ENCODE measurements around the gene KCNMB1.

The KCNMB1 gene

DNA sequence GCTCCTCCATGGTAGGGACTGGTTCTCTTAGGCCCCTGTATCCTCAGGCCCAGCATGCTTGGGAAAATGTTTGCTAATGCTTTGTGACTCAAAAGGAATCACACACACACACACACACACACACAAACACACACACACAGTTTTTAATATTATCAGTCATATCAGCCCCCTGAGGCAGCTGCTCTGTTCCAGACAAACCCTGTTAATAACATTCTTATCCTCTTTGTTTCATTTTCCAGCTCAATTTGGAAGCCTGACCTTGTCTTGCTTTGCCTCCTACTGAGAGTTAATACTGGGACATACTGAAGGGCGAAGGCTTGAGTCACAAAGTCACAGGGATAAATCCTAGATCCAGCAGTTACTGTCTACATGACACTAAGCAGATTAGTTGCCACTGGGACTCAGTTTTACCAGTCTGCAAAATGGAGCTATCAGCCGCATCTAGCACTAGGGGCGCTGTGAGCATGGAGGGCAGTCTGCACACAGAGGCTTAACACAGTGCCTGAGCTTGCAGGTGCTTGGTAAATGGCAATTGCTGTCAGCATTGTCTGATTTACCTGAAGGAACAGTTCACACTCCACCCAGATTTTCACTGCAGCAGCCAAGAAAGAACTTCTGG is 37.1 kb upstream of the KCNMB1 start:
- TF ChIP-seq, protein P1, sequence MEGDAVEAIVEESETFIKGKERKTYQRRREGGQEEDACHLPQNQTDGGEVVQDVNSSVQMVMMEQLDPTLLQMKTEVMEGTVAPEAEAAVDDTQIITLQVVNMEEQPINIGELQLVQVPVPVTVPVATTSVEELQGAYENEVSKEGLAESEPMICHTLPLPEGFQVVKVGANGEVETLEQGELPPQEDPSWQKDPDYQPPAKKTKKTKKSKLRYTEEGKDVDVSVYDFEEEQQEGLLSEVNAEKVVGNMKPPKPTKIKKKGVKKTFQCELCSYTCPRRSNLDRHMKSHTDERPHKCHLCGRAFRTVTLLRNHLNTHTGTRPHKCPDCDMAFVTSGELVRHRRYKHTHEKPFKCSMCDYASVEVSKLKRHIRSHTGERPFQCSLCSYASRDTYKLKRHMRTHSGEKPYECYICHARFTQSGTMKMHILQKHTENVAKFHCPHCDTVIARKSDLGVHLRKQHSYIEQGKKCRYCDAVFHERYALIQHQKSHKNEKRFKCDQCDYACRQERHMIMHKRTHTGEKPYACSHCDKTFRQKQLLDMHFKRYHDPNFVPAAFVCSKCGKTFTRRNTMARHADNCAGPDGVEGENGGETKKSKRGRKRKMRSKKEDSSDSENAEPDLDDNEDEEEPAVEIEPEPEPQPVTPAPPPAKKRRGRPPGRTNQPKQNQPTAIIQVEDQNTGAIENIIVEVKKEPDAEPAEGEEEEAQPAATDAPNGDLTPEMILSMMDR (IDR thresholded peaks at IDR 0.05; ENCODE audit: low read depth, low read length, missing control alignments) = no peak
- no peak overlapping the region for H3K4me3 ChIP-seq (replicated peaks; ENCODE audit: low read depth, low read length)
- no peak for DNase-seq (ENCODE audit: extremely low read depth, low read depth)

DNA sequence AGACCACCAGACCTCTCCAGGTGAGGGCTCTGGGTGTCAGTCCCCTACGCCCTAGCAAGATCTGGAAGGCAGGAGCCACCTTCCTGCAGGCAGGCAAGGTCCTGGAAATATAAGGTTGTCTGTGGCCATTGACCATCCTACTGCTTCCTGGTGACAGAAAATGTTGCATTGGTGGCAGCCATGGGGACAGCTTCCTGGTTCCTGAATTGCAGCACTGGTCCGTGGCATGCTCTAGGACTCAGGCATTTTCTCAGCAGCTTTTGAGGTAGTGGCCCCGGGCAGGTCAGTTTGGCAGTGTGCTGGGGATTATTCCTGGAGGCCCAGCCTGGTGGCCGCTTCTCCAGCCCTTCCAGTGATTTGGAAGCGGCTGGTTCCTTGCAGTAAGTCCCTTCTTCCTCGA is 36.6 kb upstream of the KCNMB1 start:
- DNase-seq (ENCODE audit: extremely low read depth, low read depth) = no peak
- TF ChIP-seq, protein P1 (IDR thresholded peaks at IDR 0.05; ENCODE audit: low read depth, low read length, missing control alignments) = no peak
- H3K4me3 ChIP-seq (replicated peaks; ENCODE audit: low read depth, low read length) = no peak overlapping the region

DNA sequence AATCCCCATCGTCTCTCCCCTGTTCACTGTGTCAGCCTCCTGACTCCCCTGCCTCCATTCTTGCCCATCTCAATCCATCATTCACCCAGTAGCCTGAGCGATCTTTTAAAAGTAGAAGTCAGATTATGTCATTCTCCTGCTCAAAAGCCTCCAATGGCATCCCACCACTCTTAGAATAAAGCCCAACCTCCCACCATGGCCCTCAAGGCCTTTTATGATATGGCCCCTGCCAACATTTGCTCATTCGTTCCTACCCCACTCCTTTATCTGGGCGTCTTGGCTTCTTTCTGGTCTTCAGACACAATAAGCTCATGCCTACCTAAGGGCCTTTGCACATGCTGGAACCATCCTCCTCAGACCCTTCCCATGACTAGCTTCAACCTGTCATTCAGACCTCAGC is 35.5 kb upstream of the KCNMB1 start:
- no peak overlapping the region for H3K4me3 ChIP-seq (replicated peaks; ENCODE audit: low read depth, low read length)
- TF ChIP-seq, protein P1 (IDR thresholded peaks at IDR 0.05; ENCODE audit: low read depth, low read length, missing control alignments) = no peak
- no peak for DNase-seq (ENCODE audit: extremely low read depth, low read depth)

DNA sequence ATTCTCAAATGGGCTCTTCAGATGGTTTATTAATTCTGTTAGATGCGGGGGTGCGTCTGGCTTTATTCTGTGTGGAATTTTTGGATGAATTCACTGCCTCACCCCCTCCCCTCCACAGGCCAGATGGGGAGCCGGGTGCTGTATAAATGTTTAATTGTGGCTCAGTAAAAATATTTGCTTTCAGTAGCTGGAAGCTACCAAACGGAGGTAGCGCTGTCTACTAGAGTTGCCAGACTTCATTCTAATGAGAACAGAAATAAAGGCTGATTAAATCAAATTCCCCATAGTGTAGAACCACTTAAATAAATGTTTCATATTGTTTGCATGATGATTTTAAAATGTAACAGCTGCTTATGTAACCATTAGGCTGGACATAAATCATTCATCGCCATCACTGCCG is 34.5 kb upstream of the KCNMB1 start:
- TF ChIP-seq, protein P1 (IDR thresholded peaks at IDR 0.05; ENCODE audit: low read depth, low read length, missing control alignments) = no peak
- DNase-seq (ENCODE audit: extremely low read depth, low read depth) = no peak
- H3K4me3 ChIP-seq (replicated peaks; ENCODE audit: low read depth, low read length) = no peak overlapping the region

DNA sequence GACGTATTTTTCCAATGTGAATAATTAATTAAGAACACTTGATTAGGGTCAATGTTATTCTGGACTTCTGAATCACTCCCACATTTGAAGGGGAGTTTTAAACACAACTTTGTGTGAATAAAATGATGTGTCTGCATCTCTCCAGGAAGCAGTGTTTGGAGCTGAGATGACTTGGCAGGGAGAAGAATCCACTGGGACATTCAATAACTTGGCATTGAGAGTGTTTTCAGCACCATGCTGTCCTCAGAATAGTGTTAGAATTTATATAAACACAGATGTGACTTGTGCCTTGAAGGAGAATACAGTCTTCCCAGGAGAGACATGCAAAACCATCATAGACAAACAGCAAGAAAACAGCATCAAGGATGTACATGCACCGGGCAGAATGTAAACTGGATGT is 32.7 kb upstream of the KCNMB1 start:
- no peak overlapping the region for H3K4me3 ChIP-seq (replicated peaks; ENCODE audit: low read depth, low read length)
- DNase-seq (ENCODE audit: extremely low read depth, low read depth) = no peak
- TF ChIP-seq, protein P1 (IDR thresholded peaks at IDR 0.05; ENCODE audit: low read depth, low read length, missing control alignments) = no peak

DNA sequence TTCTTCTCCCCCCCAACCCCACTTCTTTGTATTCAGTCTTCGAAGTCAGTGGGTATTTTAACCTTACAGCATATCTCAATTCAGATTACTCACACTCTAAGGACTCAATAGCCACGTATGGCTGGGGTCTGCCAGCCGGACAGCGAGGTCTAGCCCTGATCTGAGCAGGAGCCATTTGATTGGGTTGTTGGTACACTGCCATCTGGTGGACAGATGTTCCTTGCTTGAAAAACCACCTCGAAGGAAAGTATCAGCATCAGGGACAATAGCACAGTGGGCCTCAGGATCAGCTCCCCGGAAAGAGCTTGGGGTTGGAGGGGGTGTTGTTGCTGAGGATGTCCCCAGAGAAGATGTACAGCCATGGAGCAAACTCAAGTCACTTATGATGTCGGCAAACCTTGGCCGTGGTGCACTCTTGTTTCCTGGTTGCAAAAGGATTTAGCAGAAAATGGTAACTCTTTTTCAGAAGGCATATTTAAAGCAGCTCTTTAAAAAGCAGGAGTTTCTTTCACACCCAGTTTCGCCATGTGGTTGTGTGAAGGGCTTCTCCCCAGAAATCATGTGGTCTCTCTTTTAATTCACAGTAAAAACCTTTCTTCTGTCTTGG is 31.7 kb upstream of the KCNMB1 start:
- DNase-seq (ENCODE audit: extremely low read depth, low read depth) = peak; percentile 41
- H3K4me3 ChIP-seq (replicated peaks; ENCODE audit: low read depth, low read length) = no peak overlapping the region
- TF ChIP-seq, protein P1 (IDR thresholded peaks at IDR 0.05; ENCODE audit: low read depth, low read length, missing control alignments) = peak; percentile 74
